Activated CD8-positive, alpha-beta memory T cell treated with anti-CD3 and anti-CD28 coated beads, Interleukin-2, amount 50 U/mL, for 48 hours (primary cell): ENCODE measurements around the gene FBXO2.
"Not testable (repeated sequence)": the region's sequence is repeated elsewhere in the genome, so short reads cannot be mapped to it uniquely, and the experiment has no call there.

ENCODE experiments used
- DNase-seq: peaks from one replicate; pipeline ENCODE4 v3.0.0-alpha.2; 2020

Gene FBXO2

GRCh38 chr1:11622398-11622797 lies 31.8 kb downstream of the FBXO2 start:
- DNase-seq = no peak

DNA sequence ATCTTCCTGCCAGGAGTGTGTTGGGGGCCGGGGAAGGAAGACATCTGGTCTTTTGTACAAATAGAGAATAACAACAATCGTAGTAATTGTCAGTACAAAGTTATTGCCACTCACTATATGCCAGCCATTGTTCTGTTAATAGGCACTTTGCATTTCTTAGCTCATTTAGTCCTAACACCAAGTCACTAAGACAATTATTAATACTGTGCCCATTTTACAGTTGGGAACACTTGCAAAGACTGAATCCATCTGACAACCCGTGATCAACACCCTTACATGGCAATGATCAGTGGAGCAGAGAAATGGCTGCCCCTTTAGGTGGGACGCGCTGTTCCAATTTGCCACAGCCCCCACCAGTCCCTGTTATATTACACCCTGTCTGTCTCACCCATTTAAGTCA lies 33.3 kb downstream of the FBXO2 start:
- DNase-seq = no peak

DNA sequence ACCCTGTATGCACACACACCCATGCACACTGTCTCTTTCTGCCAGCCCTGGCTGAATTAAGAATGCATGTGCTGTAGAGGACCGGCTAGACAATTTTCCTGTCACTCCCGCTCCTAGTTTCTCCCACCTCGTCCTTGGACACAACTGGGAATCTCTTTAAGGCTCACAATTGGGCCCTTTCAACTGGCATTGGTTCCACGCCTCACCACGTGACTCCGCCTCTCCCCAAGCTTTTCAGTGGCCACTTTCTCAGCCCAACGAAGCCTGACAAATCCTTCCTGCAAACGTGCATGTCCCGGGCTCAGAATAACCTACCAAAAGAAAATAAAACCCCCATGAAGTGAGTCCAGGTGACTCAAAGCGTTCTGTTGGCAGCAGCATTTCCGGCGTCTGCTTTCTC lies 33.8 kb downstream of the FBXO2 start:
- DNase-seq = no peak

GRCh38 chr1:11617741-11618140 lies 36.5 kb downstream of the FBXO2 start:
- DNase-seq = no peak

DNA sequence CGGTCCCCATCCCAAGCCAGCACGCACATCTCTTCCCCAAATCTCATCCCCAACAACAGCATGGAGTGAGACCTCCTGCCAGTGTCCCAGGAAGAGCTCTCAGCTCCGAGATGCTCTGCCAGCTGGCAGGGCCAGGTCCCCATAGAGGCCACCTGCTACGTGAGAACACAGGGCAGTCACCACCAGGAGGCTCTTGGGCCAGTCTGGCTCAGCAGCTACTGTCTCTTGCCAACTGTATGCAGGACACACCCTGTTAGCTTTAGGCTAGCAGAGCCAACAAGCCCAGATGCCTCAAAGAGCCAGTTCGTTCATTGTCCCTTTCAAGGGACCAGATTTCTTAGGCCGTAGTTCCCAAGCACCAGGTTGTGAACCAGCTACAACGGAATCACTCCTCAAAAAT lies 36.9 kb downstream of the FBXO2 start:
- no peak for DNase-seq

DNA sequence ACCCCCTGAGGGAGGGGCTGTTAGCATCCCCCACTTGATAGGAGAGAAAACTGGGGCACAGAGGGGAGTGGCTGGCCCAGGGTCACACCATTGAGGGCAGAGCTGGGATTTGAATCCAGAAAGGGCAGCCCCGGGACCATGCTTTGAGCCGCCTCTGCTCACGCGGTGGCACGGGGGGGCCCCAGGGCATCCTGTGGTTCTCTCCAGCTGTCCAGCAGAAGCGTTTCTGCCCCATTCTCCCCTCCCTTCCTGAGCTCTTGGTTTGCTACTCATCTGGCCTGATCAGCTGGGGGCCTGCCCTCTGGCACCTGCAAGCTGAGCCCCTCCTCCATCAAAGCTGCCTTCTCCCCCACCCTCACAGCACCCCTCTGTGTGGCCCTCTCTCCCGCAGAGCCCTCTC lies 37.5 kb downstream of the FBXO2 start:
- DNase-seq = no peak

DNA sequence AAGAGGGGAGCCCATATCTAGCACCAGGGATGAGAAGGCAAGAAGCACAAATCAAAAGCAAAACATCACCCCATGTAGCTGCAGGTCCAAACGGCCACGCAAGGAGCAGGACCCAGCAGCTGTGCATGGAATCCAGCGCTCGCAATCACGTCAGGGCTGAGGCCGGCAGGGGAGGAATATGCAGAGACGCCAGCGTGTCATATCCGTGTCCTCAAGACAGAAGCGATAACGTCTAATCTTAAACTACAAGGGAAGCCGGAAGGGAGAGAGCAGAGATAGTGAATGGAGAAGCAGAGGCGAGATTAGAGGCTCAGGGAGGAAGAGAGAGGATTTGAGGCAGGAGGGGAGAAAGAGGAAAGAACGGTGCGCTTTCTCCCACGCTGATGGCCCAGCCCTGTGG lies 39.1 kb downstream of the FBXO2 start:
- no peak for DNase-seq

DNA sequence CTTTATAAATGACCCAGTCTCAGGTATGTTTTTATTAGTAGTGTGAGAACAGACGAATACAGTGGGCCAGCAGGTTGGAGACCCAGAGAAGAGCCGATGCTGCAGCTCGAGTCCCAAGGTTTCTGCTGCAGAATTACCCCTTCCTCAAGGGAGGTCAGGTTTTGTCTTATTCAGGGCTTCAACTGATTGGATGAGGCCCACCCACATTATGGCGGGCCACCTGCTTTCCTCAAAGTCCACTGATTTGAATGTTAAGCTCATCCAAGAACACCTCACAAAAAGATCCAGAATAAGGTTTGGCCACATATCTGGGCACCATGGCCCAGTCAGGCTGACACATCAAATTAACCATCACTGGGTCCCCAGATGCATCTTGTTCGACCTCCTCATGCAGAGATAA lies 40.9 kb downstream of the FBXO2 start:
- DNase-seq = no peak

GRCh38 chr1:11611638-11612327 lies 42.4 kb downstream of the FBXO2 start:
- no peak for DNase-seq

DNA sequence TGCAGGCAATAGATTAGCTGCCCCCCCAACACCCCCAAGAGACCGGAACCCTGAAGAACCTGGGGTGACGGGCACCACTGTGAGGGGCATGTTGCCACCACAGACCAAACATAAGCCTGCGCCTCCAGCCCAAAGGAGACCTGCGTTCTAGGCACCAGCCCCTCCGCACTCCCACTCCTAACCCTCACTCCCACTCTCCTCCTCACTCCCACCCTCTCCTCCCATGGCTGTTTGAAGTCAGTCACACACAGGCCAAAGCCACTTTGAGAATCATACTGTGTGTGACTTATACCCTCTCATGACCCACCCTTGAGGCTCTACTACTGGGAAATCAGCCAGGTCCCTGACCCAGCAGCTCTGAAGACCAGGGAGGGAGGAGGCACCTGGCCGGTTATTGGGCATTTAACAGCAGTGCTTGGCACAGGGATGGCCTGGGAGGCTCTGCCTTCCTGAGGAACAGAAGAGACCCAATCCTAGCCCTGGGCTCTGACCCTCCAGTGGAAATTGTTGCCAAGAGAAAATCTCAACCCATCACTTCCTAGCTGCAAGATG lies 43.5 kb downstream of the FBXO2 start:
- DNase-seq = no peak

- not testable (repeated sequence) for DNase-seq
Measured at GRCh38 chr1:11609378-11609777, 44.9 kb downstream of the FBXO2 start.

- DNase-seq = not testable (repeated sequence)
Measured at GRCh38 chr1:11608596-11609130, 45.6 kb downstream of the FBXO2 start.

DNA sequence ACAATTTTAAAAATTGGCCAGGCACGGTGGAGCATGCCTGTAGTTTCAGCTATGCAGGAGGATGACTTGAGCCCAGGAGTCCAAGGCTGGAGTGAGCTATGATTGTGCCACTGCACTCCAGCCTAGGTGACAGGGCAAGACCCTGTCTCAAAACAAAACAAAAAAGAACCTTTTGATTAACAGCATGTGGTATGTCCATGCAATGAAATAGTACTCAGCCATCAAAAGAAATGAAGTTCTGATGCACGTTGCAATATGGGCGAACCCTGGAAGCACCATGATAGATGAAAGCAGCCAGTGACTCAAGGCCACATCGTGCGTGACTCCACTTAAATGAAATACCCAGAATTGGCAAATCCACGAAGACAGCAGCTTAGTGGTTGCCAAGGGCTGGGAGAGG lies 47.5 kb downstream of the FBXO2 start:
- DNase-seq = no peak

- DNase-seq = no peak
Measured at GRCh38 chr1:11602981-11603380, 51.2 kb downstream of the FBXO2 start.

GRCh38 chr1:11602424-11602823 lies 51.8 kb downstream of the FBXO2 start:
- DNase-seq = no peak

- no peak for DNase-seq
Measured at GRCh38 chr1:11600836-11601235, 53.4 kb downstream of the FBXO2 start.

GRCh38 chr1:11599891-11600576 lies 54.2 kb downstream of the FBXO2 start:
- no peak for DNase-seq

GRCh38 chr1:11598461-11598860 lies 55.8 kb downstream of the FBXO2 start:
- DNase-seq = no peak
